NCI-H128 (cell line): ENCODE measurements around the gene ILF2.
A peak's percentile ranks its signal among the peaks of the same experiment; 100 is the strongest.
"Not testable (repeated sequence)": the region's sequence is repeated elsewhere in the genome, so short reads cannot be mapped to it uniquely, and the experiment has no call there.

ENCODE experiments used
- DNase-seq: peaks from one replicate; lab custom pipeline; 2025; ENCODE audit not compliant: unreplicated experiment; lab: John Stamatoyannopoulos, UW

The ILF2 gene

DNA sequence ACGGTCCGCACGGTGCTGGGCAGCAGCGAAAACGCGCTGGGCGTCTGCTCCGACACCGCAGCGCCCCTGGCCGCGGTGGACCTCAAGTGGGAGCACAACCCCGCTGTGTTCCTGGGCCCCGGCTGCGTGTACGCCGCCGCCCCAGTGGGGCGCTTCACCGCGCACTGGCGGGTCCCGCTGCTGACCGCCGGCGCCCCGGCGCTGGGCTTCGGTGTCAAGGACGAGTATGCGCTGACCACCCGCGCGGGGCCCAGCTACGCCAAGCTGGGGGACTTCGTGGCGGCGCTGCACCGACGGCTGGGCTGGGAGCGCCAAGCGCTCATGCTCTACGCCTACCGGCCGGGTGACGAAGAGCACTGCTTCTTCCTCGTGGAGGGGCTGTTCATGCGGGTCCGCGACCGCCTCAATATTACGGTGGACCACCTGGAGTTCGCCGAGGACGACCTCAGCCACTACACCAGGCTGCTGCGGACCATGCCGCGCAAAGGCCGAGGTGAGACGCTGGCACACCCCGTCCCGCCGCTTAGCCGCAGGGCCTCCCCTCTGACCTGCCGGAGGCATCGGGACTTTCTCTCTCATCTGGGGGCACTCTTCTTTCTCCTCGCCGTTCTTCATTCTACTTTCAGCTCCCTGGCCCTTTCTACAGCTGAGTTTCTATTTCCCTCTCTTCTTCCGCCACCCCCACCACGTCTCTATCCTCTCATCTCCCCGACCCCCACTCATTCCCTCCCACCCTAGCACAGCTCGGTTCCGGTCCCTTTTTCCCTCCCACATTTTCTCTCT, 8.7 kb upstream of the ILF2 start:
- no peak for DNase-seq

- no peak for DNase-seq
Observed at GRCh38 chr1:153678519-153679336, 7.9 kb upstream of the ILF2 start, which contains the start of gene NPR1. Gene NPR1 (plus strand): TSS chr1:153678688. CDS start chr1:153679109, 421 bp downstream.

GRCh38 chr1:153677718-153678518, 7.1 kb upstream of the ILF2 start:
- DNase-seq: peak; percentile 19

GRCh38 chr1:153673511-153673910, 2.7 kb upstream of the ILF2 start:
- DNase-seq: no peak

DNA sequence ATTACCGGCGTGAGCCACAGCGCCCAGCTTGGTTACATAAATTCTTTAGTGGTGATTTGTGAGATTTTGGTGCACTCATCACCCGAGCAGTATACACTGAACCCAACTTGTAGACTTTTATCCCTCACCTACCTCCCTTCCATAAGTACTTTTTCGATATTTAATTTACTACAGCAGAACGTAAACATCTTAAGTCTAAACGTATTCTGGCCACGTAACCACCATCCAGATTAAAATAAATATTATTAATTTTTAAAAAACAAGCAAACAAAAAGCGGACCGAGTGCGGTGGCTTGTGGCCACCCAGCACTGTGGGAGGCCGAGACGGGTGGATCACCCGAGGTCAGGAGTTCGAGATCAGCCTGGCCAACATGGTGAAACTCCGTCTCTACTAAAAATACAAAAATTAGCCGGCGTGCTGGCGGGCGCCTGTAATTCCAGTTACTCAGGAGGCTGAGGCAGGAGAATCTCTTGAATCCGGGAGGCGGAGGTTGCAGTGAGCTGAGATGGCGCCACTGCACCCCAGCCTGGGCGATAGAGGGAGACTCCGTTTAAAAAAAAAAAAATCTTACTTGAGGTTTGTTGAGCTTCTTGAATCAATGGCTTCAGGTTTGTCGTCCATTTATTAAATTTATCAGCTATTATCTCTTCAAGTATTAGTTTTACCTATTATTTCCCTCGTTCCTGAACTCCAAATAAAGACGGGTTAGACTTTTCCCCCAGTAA, 998 bp upstream of the ILF2 start:
- not testable (repeated sequence) for DNase-seq

DNA sequence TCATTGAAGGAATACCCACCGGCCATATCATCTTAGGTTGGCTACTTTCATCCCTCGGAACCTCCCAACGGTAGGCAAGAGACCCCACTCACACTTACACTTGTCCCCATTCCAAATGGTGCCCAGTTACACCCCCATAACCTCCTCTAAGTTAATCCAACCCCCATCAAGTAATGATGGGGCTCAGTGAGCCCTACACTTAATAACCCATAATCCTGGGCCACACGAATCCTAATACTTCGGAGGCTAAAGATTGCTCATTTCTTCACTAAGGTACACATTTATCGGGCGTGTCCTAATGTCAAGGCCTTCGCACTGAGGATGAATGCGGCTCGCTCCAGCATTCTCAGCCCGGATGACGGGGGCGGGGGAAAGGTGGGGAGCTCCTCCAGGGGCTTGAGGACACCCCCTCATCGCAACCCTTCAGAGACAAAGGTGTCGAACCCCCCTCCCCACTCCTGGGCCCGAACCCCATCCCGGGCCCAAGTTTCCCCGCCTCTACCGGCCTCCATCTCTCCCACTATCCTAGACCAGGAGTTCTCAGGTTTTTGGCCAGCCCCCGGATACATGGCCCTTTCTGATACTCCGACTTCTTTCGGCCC, 435 bp downstream of the ILF2 start:
- DNase-seq: no peak

- DNase-seq: no peak
Observed at GRCh38 chr1:153669606-153670005, 1.2 kb downstream of the ILF2 start.

DNA sequence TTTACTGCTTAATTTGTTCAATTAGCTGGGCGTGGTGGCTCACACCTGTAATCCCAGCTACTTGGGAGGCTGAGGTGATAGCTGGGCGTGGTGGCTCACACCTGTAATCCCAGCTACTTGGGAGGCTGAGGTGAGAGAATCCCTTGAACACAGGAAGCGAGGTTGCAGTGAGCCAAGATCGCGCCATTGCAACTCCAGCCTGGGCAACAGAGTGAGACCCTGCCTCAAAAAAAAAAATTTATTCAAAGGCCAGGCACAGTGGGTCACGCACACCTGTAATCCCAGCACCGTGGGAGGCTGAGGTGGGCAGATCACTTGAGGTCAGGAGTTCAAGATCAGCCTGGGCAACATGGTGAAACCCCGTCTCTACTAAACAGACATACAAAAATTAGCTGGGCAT, 2.1 kb downstream of the ILF2 start:
- not testable (repeated sequence) for DNase-seq

GRCh38 chr1:153667439-153667838, 3.4 kb downstream of the ILF2 start:
- no peak for DNase-seq

DNA sequence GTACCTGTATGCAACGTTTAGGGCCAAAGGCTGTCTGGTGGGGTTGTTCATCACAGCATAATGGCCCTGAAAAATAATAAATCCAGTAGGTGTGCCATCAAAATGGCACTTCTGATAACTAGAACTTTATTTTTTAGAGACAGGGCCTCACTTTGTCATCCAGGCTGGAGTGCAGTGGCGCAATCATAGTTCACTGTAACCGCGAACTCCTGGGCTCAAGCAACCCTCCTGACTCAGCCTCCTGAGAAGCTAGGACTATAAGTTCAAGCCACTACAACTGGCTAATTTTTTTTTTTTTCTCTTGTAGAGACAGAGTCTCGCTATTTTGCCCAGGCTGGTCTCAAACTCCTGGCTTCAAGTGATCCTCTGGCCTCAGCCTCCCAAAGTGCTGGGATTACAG, 7.6 kb downstream of the ILF2 start:
- DNase-seq: no peak

- no peak for DNase-seq
Observed at GRCh38 chr1:153662269-153662668, 8.5 kb downstream of the ILF2 start.

GRCh38 chr1:153661111-153661708, 9.6 kb downstream of the ILF2 start:
- DNase-seq: no peak

- no peak for DNase-seq
Observed at GRCh38 chr1:153659656-153660055, 11.1 kb downstream of the ILF2 start.

DNA sequence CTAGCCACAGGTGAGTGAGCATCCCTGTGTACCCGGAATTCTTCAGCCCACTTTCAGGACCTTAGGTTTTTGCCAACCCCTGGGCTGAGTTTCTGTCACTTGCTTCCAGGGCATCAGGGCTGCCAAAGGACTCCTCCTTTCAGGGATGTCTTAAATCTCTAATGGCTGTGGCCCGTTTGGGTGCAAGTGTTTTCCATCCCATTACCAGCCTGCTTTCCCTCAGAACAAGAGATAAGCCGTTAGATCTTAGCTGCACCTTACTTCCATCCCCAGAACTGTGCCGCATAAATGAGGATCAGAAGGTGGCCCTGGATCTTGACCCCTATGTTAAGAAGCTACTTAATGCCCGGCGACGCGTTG, 11.6 kb downstream of the ILF2 start:
- DNase-seq: no peak

DNA sequence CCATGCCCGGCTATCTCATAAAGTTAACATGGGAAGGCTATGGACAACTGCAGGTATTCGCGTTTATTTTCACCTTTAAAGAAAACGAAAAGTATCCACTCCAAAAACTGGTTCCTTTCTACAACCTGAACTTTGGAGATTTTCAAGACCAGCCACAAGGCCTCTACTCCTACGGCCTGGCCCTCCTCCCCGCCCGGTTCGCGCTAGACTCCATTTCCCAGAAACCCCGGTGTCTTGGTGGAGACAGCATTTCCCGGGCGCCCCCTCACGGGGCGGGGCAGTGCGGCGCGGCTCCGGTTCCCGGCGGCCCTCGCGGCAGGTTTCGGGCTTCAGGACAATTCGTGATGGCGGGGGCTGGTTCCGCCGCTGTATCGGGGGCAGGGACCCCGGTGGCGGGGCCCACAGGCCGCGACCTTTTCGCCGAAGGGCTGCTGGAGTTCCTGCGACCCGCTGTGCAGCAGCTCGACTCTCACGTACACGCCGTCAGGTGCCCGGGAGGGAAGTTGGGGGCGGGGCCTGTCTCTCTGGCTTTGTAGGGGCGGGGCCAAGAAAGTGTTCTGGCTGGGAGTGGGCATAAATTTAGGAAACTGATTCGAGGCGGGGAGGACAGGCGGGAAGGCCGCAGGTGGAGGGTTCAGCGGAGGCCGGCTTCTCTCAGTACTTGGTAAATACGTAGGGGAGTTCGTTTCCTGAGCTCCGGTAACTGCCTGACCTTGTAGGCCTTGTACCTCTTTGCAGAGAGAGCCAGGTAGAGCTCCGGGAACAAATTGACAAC, 12.2 kb downstream of the ILF2 start, which contains the start of gene SNAPIN:
SNAPIN (plus strand) TSS at position 304 of the 775 bp plus-strand sequence; CDS start at position 345, 41 bp downstream.
- DNase-seq: peak; percentile 77

GRCh38 chr1:153655333-153655732, 15.5 kb downstream of the ILF2 start:
- DNase-seq: no peak

GRCh38 chr1:153652805-153653500, 17.8 kb downstream of the ILF2 start:
- DNase-seq: no peak

DNA sequence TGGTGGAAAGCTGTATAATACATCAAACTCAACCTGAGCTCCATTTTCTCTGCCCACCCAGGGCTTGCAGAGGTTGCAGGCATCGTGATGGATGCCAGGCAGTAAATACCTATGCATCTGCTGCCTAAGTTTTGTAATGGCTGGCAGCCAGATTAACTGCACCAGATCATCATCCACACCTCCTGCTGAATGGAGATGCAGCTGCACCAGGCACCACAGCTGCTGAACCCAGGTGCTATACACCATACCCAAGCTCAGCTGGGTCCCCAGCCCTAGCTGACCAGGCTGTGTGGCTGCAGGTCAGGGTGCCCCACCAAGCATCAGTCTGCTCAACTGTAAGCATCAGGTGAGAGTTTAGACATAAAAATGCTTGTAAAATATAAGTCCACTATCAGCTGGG, 19.0 kb downstream of the ILF2 start:
- DNase-seq: no peak

DNA sequence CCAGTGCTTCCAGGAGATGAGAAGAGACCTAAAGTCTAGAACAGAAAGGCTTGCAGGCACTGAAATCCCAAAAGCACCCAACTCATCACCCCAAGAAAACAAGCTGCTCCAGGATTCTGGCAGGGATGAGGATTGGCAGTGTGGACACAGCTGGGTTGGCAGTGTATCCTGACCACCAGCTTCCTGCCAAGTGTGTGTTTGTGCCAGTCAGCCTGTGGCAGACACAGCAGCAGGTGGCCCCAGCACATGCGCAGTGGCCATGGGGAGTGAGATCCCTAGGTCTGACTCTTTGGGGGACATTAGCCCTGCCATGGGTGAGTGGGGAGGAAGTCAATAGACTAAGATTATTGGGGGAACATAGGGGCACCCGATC, 20.9 kb downstream of the ILF2 start:
- DNase-seq: no peak
